Transverse colon (tissue), 4 donors: Measurements from ENCODE around the gene CCDC74A.
"Not testable (repeated sequence)": the region's sequence is repeated elsewhere in the genome, so short reads cannot be mapped to it uniquely, and the experiment has no call there.

Experiments
- CTCF ChIP-seq, 5 experiments: fragments of 200-600 bp in 3 of 5; fragments of 450-650 bp in 2 of 5; sonication (generic) in 3 of 5; IDR thresholded peaks; 1 replicate in 2 of 5; 2 replicates in 3 of 5; pipeline ENCODE4 v1.5.1; 2016 to 2017; ENCODE audit warnings: antibody characterized with exemption in 5 of 5, inconsistent platforms in 3 of 5, mild to moderate bottlenecking in 2 of 5, moderate library complexity in 1 of 5
- POLR2AphosphoS5 ChIP-seq, 3 donors: sonication (generic); formaldehyde crosslinking; IDR thresholded peaks; one replicate each; pipeline ENCODE4 v1.6.1; 2016; ENCODE audit warnings: antibody characterized with exemption in 3 of 3

GRCh38 chr2:131484906-131485460 is 42.7 kb upstream of the CCDC74A start:
- TF ChIP-seq CTCF, POLR2AphosphoS5 (IDR thresholded peaks at IDR 0.05): not testable (repeated sequence)
